ENCODE results near the gene RNF213. TPM values are rescaled to one million over a fixed set of nuclear protein-coding genes. Genes with fewer than 3 reads are reported as not detected.
"Not testable (repeated sequence)": the region's sequence is repeated elsewhere in the genome, so short reads cannot be mapped to it uniquely, and the experiment has no call there.

The RNF213 gene
- total RNA-seq, 2 donors from 2014 or later, result 150 to 174 TPM

DNA sequence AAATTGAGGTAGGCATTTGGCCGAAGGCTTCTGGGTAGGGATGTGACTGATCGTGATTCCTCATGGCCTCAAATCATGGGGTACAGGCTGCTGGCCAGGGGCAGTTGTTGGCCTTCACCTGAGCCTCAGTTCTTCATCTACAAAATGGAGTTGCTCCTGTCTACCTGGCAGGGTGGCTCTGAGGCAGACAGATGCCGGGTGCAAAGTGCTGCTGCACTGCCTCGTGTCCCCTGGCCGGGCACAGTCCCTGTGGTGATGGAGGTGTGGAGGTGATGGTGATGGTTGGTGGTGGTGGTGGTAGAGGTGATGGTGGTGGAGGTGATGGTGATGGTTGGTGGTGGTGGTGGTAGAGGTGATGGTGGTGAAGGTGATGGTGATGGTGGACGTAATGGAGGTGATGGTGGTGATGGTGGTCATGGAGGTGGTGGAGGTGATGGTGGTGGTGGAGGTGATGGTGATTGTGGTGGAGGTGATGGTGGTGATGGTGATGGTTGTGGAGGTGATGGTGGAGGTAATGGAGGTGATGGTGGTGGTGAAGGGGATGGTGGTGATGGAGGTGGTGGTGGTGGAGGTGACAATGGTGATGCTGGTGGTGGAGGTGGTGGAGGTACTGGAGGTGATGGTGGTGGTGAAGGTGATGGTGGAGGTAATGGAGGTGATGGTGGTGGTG, 52.6 kb downstream of the RNF213 start:
- DNase-seq (ENCODE audit: low spot score) (no peak), ATAC-seq (ENCODE audit: insufficient number of reproducible peaks, low FRiP score, low read depth) (no peak)
- Histone ChIP-seq H3K4me1 (ENCODE audit: control insufficient read depth in 1 of 2, low read depth in 2 of 2) (no peaks in the 10 kb centered on the region), H3K4me3 (no peak overlapping the region), H3K9me3 (no peaks in the 10 kb centered on the region), H3K36me3 (peaks cover 47% of the 10 kb centered on the region), H3K27ac (no peak overlapping the region), H3K27me3 (replicated peaks; ENCODE audit: insufficient read depth) (no peaks in the 10 kb centered on the region)
- TF ChIP-seq, protein P1, sequence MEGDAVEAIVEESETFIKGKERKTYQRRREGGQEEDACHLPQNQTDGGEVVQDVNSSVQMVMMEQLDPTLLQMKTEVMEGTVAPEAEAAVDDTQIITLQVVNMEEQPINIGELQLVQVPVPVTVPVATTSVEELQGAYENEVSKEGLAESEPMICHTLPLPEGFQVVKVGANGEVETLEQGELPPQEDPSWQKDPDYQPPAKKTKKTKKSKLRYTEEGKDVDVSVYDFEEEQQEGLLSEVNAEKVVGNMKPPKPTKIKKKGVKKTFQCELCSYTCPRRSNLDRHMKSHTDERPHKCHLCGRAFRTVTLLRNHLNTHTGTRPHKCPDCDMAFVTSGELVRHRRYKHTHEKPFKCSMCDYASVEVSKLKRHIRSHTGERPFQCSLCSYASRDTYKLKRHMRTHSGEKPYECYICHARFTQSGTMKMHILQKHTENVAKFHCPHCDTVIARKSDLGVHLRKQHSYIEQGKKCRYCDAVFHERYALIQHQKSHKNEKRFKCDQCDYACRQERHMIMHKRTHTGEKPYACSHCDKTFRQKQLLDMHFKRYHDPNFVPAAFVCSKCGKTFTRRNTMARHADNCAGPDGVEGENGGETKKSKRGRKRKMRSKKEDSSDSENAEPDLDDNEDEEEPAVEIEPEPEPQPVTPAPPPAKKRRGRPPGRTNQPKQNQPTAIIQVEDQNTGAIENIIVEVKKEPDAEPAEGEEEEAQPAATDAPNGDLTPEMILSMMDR (IDR thresholded peaks at IDR 0.05), result no peak

DNA sequence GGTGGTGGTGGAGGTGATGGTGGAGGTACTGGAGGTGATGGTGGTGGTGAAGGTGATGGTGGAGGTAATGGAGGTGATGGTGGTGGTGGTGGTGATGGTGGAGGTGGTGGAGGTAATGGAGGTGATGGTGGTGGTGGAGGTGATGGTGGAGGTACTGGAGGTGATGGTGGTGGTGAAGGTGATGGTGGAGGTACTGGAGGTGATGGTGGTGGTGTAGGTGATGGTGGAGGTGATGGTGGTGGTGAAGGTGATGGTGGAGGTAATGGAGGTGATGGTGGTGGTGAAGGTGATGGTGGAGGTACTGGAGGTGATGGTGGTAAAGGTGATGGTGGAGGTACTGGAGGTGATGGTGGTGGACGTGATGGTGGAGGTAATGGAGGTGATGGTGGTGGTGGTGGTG, 53.3 kb downstream of the RNF213 start:
- H3K36me3 ChIP-seq, result peaks cover 42% of the 10 kb centered on the region
- not testable (repeated sequence) for DNase-seq (ENCODE audit: low spot score); ATAC-seq (ENCODE audit: insufficient number of reproducible peaks, low FRiP score, low read depth)

DNA sequence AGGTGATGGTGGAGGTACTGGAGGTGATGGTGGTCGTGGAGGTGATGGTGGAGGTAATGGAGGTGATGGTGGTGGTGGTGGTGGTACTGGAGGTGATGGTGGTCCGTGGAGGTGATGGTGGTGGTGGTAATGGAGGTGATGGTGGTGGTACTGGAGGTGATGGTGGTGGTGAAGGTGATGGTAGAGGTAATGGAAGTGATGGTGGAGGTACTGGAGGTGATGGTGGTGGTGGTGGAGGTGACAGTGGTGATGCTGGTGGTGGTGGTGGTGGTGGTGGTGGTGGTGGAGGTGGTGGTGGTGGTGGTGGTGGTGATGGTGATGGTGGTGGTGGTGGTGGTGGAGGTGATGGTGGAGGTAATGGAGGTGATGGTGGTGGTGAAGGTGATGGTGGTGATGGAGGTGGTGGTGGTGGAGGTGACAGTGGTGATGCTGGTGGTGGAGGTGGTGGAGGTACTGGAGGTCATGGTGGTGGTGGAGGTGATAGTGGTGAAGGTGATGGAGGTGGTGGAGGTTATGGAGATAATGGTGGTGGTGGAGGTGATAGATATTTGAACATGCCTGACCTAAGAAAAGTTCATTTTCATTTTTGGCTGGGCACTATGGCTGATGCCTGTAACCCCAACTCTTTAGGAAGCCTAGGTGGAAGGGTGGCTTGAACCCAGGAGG, 55.0 kb downstream of the RNF213 start:
- TF ChIP-seq, protein P1 (IDR thresholded peaks at IDR 0.05), result no peak
- ATAC-seq (ENCODE audit: insufficient number of reproducible peaks, low FRiP score, low read depth), result no peak
- no peaks in the 10 kb centered on the region for H3K9me3 ChIP-seq
- H3K27ac ChIP-seq, result no peak overlapping the region
- peaks cover 44% of the 10 kb centered on the region for H3K36me3 ChIP-seq
- no peak overlapping the region for H3K4me3 ChIP-seq
- DNase-seq (ENCODE audit: low spot score), result no peak
- no peaks in the 10 kb centered on the region for H3K4me1 ChIP-seq (ENCODE audit: control insufficient read depth in 1 of 2, low read depth in 2 of 2)
- H3K27me3 ChIP-seq (replicated peaks; ENCODE audit: insufficient read depth), result no peaks in the 10 kb centered on the region

More for the DNA sequence above, 53.3 kb downstream of the RNF213 start:
- H3K4me3 ChIP-seq; H3K27me3 ChIP-seq (replicated peaks; ENCODE audit: insufficient read depth); H3K9me3 ChIP-seq; H3K4me1 ChIP-seq (ENCODE audit: control insufficient read depth in 1 of 2, low read depth in 2 of 2); H3K27ac ChIP-seq: not testable (repeated sequence)

DNA sequence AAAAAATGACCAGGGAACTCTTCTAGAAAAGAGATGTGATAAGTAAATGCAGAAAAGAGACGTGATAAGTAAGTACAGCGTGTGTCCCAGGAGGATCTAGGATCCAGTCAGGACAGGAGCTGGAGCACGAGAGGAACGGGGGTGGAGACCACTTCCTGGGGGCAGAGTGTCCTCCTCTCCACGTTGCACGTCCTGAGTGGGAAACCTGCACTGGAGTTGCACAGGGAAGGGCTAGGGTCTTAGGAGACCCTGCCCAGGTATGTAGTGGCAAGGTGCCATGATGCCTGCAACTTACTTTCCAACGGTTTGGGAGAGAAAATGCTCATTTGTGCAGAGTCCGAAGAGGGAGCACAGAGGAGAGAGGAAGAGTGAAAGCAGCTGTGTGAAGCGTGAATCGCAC, 55.8 kb downstream of the RNF213 start:
- peaks cover 47% of the 10 kb centered on the region for H3K36me3 ChIP-seq
- TF ChIP-seq, protein P1 (IDR thresholded peaks at IDR 0.05), result no peak
- DNase-seq (ENCODE audit: low spot score), result no peak

DNA sequence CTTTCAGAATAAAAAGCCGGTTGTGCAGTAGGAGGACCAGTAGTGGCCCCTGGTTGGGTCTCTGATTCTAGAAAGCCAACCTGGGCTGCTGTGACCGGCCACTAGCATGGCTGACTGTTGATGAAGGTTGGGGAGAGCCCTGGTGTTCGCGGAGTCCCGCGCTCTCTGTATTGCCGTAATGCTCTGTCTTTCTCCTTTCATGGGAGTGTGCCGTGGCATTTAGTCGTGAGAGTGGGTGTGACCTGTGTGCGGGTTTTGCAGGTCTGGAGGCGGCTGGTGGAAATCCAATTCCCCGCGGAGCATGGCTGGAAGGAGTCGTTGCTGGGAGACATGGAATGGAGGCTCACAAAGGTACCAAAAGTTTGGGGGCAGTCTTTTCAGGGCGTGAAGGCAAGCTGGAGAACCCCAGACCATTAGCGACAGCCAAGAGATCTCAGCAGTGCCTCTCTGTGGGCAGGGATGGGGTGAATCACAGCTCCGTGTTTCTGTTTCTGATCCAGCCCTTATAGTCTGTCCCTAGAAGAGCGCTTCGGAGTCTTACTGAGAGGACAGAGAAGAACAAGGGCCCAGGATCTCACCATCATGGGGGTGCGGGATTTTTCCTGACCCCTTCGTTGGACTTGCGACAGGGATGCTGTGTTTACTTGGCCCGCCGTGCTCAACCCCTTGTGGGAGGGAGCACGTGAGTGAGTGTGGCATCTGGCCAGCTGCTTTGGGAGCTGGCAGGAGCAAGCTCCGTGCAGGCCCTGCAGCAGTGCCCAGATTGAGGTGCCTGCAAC, 56.5 kb downstream of the RNF213 start:
- no peak for ATAC-seq (ENCODE audit: insufficient number of reproducible peaks, low FRiP score, low read depth)
- Histone ChIP-seq H3K27ac (no peak overlapping the region), H3K27me3 (replicated peaks; ENCODE audit: insufficient read depth) (no peaks in the 10 kb centered on the region), H3K9me3 (no peaks in the 10 kb centered on the region), H3K36me3 (peaks cover 44% of the 10 kb centered on the region), H3K4me3 (no peak overlapping the region), H3K4me1 (ENCODE audit: control insufficient read depth in 1 of 2, low read depth in 2 of 2) (no peaks in the 10 kb centered on the region)
- TF ChIP-seq, protein P1 (IDR thresholded peaks at IDR 0.05), result no peak
- no peak for DNase-seq (ENCODE audit: low spot score)

More for the DNA sequence above, 55.8 kb downstream of the RNF213 start:
- H3K27me3 ChIP-seq (replicated peaks; ENCODE audit: insufficient read depth), result no peaks in the 10 kb centered on the region
- H3K27ac ChIP-seq, result no peak overlapping the region
- no peaks in the 10 kb centered on the region for H3K4me1 ChIP-seq (ENCODE audit: control insufficient read depth in 1 of 2, low read depth in 2 of 2)
- no peak for ATAC-seq (ENCODE audit: insufficient number of reproducible peaks, low FRiP score, low read depth)
- H3K4me3 ChIP-seq, result no peak overlapping the region
- H3K9me3 ChIP-seq, result no peaks in the 10 kb centered on the region
